Activated naive CD8-positive, alpha-beta T cell (primary cell): ENCODE data around the gene ASPHD1.
"Not testable (repeated sequence)": the region's sequence is repeated elsewhere in the genome, so short reads cannot be mapped to it uniquely, and the experiment has no call there.

Experiments used
- H3K27ac Mint-ChIP-seq: one replicate; pipeline ENCODE4 v1.8.0; 2021; ENCODE audit warnings: mixed read lengths
- H3K27me3 Mint-ChIP-seq: one replicate; pipeline ENCODE4 v1.8.0; 2021; ENCODE audit warnings: mixed read lengths
- H3K36me3 Mint-ChIP-seq: one replicate; pipeline ENCODE4 v1.8.0; 2021; ENCODE audit warnings: mixed read lengths
- H3K4me1 Mint-ChIP-seq: one replicate; pipeline ENCODE4 v1.8.0; 2021; ENCODE audit warnings: low read depth, mixed read lengths
- H3K4me3 Mint-ChIP-seq: one replicate; pipeline ENCODE4 v1.8.0; 2021; ENCODE audit warnings: mild to moderate bottlenecking, mixed read lengths
- H3K9me3 Mint-ChIP-seq: one replicate; pipeline ENCODE4 v1.8.0; 2021; ENCODE audit warnings: low read depth, mixed read lengths

Gene ASPHD1

GRCh38 chr16:29909851-29910250 is 9.6 kb downstream of the ASPHD1 start:
- H3K4me1 Mint-ChIP-seq, H3K27me3 Mint-ChIP-seq, H3K27ac Mint-ChIP-seq, H3K9me3 Mint-ChIP-seq, H3K36me3 Mint-ChIP-seq, H3K4me3 Mint-ChIP-seq: not testable (repeated sequence)

GRCh38 chr16:29910819-29911675 is 10.8 kb downstream of the ASPHD1 start:
- no peaks in the 10 kb centered on the region for H3K36me3 Mint-ChIP-seq

GRCh38 chr16:29911676-29912010 is 11.4 kb downstream of the ASPHD1 start:
- peaks cover 2% of the 10 kb centered on the region for H3K4me1 Mint-ChIP-seq
- H3K9me3 Mint-ChIP-seq, result no peaks in the 10 kb centered on the region
- H3K27me3 Mint-ChIP-seq, result no peaks in the 10 kb centered on the region
- no peak overlapping the region for H3K4me3 Mint-ChIP-seq
- no peaks in the 10 kb centered on the region for H3K36me3 Mint-ChIP-seq
- H3K27ac Mint-ChIP-seq, result no peak overlapping the region

More at GRCh38 chr16:29910819-29911675, 10.8 kb downstream of the ASPHD1 start:
- no peak overlapping the region for H3K27ac Mint-ChIP-seq
- no peaks in the 10 kb centered on the region for H3K4me1 Mint-ChIP-seq
- no peaks in the 10 kb centered on the region for H3K9me3 Mint-ChIP-seq
- H3K27me3 Mint-ChIP-seq, result no peaks in the 10 kb centered on the region
- no peak overlapping the region for H3K4me3 Mint-ChIP-seq

- Mint-ChIP-seq H3K27me3 (no peaks in the 10 kb centered on the region), H3K36me3 (no peaks in the 10 kb centered on the region), H3K9me3 (no peaks in the 10 kb centered on the region), H3K27ac (no peak overlapping the region), H3K4me1 (peaks cover 2% of the 10 kb centered on the region), H3K4me3 (no peak overlapping the region)
Observed at GRCh38 chr16:29912087-29912486, 11.8 kb downstream of the ASPHD1 start.

- Mint-ChIP-seq H3K27me3 (no peaks in the 10 kb centered on the region), H3K36me3 (no peaks in the 10 kb centered on the region), H3K27ac (no peak overlapping the region), H3K4me1 (peaks cover 2% of the 10 kb centered on the region), H3K4me3 (no peak overlapping the region), H3K9me3 (no peaks in the 10 kb centered on the region)
Observed at GRCh38 chr16:29913514-29913913, 13.2 kb downstream of the ASPHD1 start.

- Mint-ChIP-seq H3K4me3 (no peak overlapping the region), H3K27me3 (no peaks in the 10 kb centered on the region), H3K4me1 (peaks cover 7% of the 10 kb centered on the region), H3K9me3 (no peaks in the 10 kb centered on the region), H3K27ac (peak overlapping the region; percentile 18), H3K36me3 (peaks cover 7% of the 10 kb centered on the region)
Observed at GRCh38 chr16:29915590-29916247, 15.4 kb downstream of the ASPHD1 start.

GRCh38 chr16:29916979-29917378 is 16.7 kb downstream of the ASPHD1 start:
- no peaks in the 10 kb centered on the region for H3K9me3 Mint-ChIP-seq
- H3K27ac Mint-ChIP-seq, result no peak overlapping the region
- H3K36me3 Mint-ChIP-seq, result peaks cover 13% of the 10 kb centered on the region
- peaks cover 15% of the 10 kb centered on the region for H3K4me1 Mint-ChIP-seq
- H3K4me3 Mint-ChIP-seq, result no peak overlapping the region
- H3K27me3 Mint-ChIP-seq, result no peaks in the 10 kb centered on the region

- Mint-ChIP-seq H3K4me3 (peak overlapping the region; percentile 0), H3K9me3 (no peaks in the 10 kb centered on the region), H3K4me1 (peaks cover 31% of the 10 kb centered on the region), H3K27me3 (no peaks in the 10 kb centered on the region), H3K36me3 (peaks cover 17% of the 10 kb centered on the region), H3K27ac (no peak overlapping the region)
Observed at GRCh38 chr16:29920288-29921033, 20.2 kb downstream of the ASPHD1 start.

GRCh38 chr16:29921034-29921385 is 20.7 kb downstream of the ASPHD1 start:
- Mint-ChIP-seq H3K9me3 (no peaks in the 10 kb centered on the region), H3K36me3 (peaks cover 17% of the 10 kb centered on the region), H3K27ac (no peak overlapping the region), H3K27me3 (no peaks in the 10 kb centered on the region), H3K4me3 (peak overlapping the region; percentile 0), H3K4me1 (peaks cover 31% of the 10 kb centered on the region)

- Mint-ChIP-seq H3K27ac (no peak overlapping the region), H3K4me1 (peaks cover 41% of the 10 kb centered on the region), H3K9me3 (no peaks in the 10 kb centered on the region), H3K27me3 (no peaks in the 10 kb centered on the region), H3K36me3 (peaks cover 17% of the 10 kb centered on the region), H3K4me3 (no peak overlapping the region)
Observed at GRCh38 chr16:29922326-29922725, 22.0 kb downstream of the ASPHD1 start.

- Mint-ChIP-seq H3K36me3 (peaks cover 17% of the 10 kb centered on the region), H3K9me3 (no peaks in the 10 kb centered on the region), H3K27me3 (no peaks in the 10 kb centered on the region), H3K27ac (no peak overlapping the region), H3K4me1 (peaks cover 42% of the 10 kb centered on the region), H3K4me3 (no peak overlapping the region)
Observed at GRCh38 chr16:29922986-29923501, 22.8 kb downstream of the ASPHD1 start.

- Mint-ChIP-seq H3K27ac (peak overlapping the region; percentile 93), H3K36me3 (peaks cover 14% of the 10 kb centered on the region), H3K9me3 (no peaks in the 10 kb centered on the region), H3K4me1 (peaks cover 42% of the 10 kb centered on the region), H3K4me3 (peak overlapping the region; percentile 99), H3K27me3 (no peaks in the 10 kb centered on the region)
Observed at GRCh38 chr16:29925105-29925756, 24.9 kb downstream of the ASPHD1 start.

GRCh38 chr16:29925781-29926710 is 25.8 kb downstream of the ASPHD1 start, which contains the start of gene KCTD13:
TSS of gene KCTD13 (minus strand) at chr16:29926226. CDS start at chr16:29926033, 193 bp downstream.
- H3K4me3 Mint-ChIP-seq, result peak within 1 kb of the TSS; percentile 99
- H3K9me3 Mint-ChIP-seq, result no peaks in the 10 kb centered on the region
- H3K27ac Mint-ChIP-seq, result peak within 1 kb of the TSS; percentile 95
- peaks cover 7% of the 10 kb centered on the region for H3K36me3 Mint-ChIP-seq
- no peaks in the 10 kb centered on the region for H3K27me3 Mint-ChIP-seq
- peaks cover 34% of the 10 kb centered on the region for H3K4me1 Mint-ChIP-seq

- H3K36me3 Mint-ChIP-seq, result peaks cover 4% of the 10 kb centered on the region
- H3K4me3 Mint-ChIP-seq, result peak overlapping the region; percentile 92
- no peaks in the 10 kb centered on the region for H3K9me3 Mint-ChIP-seq
- H3K4me1 Mint-ChIP-seq, result peaks cover 30% of the 10 kb centered on the region
- H3K27me3 Mint-ChIP-seq, result no peaks in the 10 kb centered on the region
- H3K27ac Mint-ChIP-seq, result peak overlapping the region; percentile 95
Observed at GRCh38 chr16:29926711-29927052, 26.4 kb downstream of the ASPHD1 start.
